Keratinocyte (primary cell): ENCODE results near the gene EPM2AIP1. TPM values are rescaled to one million over a fixed set of nuclear protein-coding genes. Genes with fewer than 3 reads are reported as not detected.

Experiments
- DNase-seq: peaks from one replicate; pipeline ENCODE4 v3.0.0-alpha.2; 2011; ENCODE audit warnings: low read depth, missing footprints, low spot score
- FAIRE-seq: peaks from 2 replicates; lab custom pipeline; 2011; peaks lifted over from hg19 to GRCh38; lab: Jason Lieb, UNC
- H2AFZ ChIP-seq: 2 replicates; pipeline ENCODE4 v1.6.0; 2012; ENCODE audit warnings: low read length, control low read depth, inconsistent platforms; ENCODE audit not compliant: control insufficient read depth
- H3K27ac ChIP-seq: 2 replicates; pipeline ENCODE4 v1.5.1; 2011; ENCODE audit warnings: low read length; ENCODE audit not compliant: control insufficient read depth, insufficient read depth
- H3K27me3 ChIP-seq: 3 replicates; pipeline ENCODE4 v1.6.0; 2011; ENCODE audit warnings: low read length; ENCODE audit not compliant: control insufficient read depth, insufficient read depth; ENCODE audit errors: extremely low read depth
- H3K36me3 ChIP-seq, 2 experiments: 2 replicates in 1 of 2; 3 replicates in 1 of 2; pipeline ENCODE4 v1.5.1; 2011; ENCODE audit warnings: low read length in 2 of 2, mild to moderate bottlenecking in 1 of 2; ENCODE audit not compliant: control insufficient read depth in 2 of 2, insufficient read depth in 2 of 2; ENCODE audit errors: extremely low read depth in 1 of 2
- H3K4me1 ChIP-seq: 3 replicates; pipeline ENCODE4 v1.5.1; 2011; ENCODE audit warnings: low read length; ENCODE audit not compliant: control insufficient read depth, insufficient read depth; ENCODE audit errors: extremely low read depth
- H3K4me2 ChIP-seq: 3 replicates; pipeline ENCODE4 v1.6.0; 2011; ENCODE audit warnings: low read depth, low read length; ENCODE audit not compliant: control insufficient read depth, insufficient read depth; ENCODE audit errors: extremely low read depth
- H3K4me3 ChIP-seq, 3 experiments: fragments of 200-600 bp in 1 of 3; sonication (generic) in 1 of 3; 2 replicates in 2 of 3; 3 replicates in 1 of 3; pipeline ENCODE4 v1.5.1; 2011 to 2016; ENCODE audit warnings: low read length in 3 of 3, mild to moderate bottlenecking in 3 of 3, control low read depth in 2 of 3, inconsistent platforms in 1 of 3, low read depth in 1 of 3, mixed read lengths in 1 of 3, mixed run types in 1 of 3, moderate library complexity in 1 of 3; ENCODE audit not compliant: control insufficient read depth in 2 of 3, insufficient read depth in 2 of 3; ENCODE audit errors: extremely low read depth in 1 of 3
- H3K79me2 ChIP-seq: 2 replicates; pipeline ENCODE4 v1.6.0; 2012; ENCODE audit warnings: low read length; ENCODE audit not compliant: control insufficient read depth, insufficient read depth
- H3K9ac ChIP-seq: 3 replicates; pipeline ENCODE4 v1.6.0; 2011; ENCODE audit warnings: low read length; ENCODE audit not compliant: control insufficient read depth, insufficient read depth; ENCODE audit errors: extremely low read depth
- H3K9me1 ChIP-seq: 3 replicates; pipeline ENCODE4 v1.6.0; 2011; ENCODE audit warnings: low read length; ENCODE audit not compliant: control insufficient read depth, insufficient read depth; ENCODE audit errors: extremely low read depth
- H3K9me3 ChIP-seq: 2 replicates; pipeline ENCODE4 v1.5.1; 2012; ENCODE audit warnings: low read depth, low read length; ENCODE audit not compliant: control insufficient read depth
- H4K20me1 ChIP-seq: 3 replicates; pipeline ENCODE4 v1.6.0; 2011; ENCODE audit warnings: low read length; ENCODE audit not compliant: control insufficient read depth, insufficient read depth; ENCODE audit errors: extremely low read depth
- CTCF ChIP-seq, 3 experiments: IDR thresholded peaks in 1 of 3; conservative IDR thresholded peaks in 1 of 3; optimal IDR thresholded peaks in 1 of 3; 2 replicates in 2 of 3; 3 replicates in 1 of 3; pipeline versions ENCODE3 to v1.5.1; 2011; ENCODE audit warnings: low read length in 3 of 3, mild to moderate bottlenecking in 3 of 3, moderate library complexity in 2 of 3, control low read depth in 1 of 3, inconsistent platforms in 1 of 3; ENCODE audit not compliant: insufficient read depth in 2 of 3; ENCODE audit errors: extremely low read depth in 1 of 3
- EZH2 ChIP-seq: IDR thresholded peaks from one replicate; pipeline ENCODE4 v1.6.1; 2012; ENCODE audit warnings: inconsistent platforms, mild to moderate bottlenecking, low read length, moderate library complexity
- dilution Hi-C: fragments of 300-500 bp; cut with MboI; formaldehyde crosslinking; loops from one replicate; pipeline ENCODE4 v1.7.0; 2020; ENCODE audit warnings: low sequenced_read_pairs; ENCODE audit not compliant: extremely low pct_ligation_motif_present
- polyA plus RNA-seq, 5 experiments: library from polyadenylated mRNA; depleted of rRNA in 3 of 5; stranded (reverse) in 3 of 5; stranded (forward) in 1 of 5; unstranded in 1 of 5; fragments of >200 nt; gene quantifications; 1 replicate in 1 of 5; 2 replicates in 3 of 5; 3 replicates in 1 of 5; pipeline versions ENCODE4 v1.2.1 to v1.2.3, GENCODE V29; 2011 to 2012; ENCODE audit warnings: missing spikeins in 2 of 5, low read depth in 1 of 5, low replicate concordance in 1 of 5

EPM2AIP1 gene
- polyA plus RNA-seq, 1 donor (not counting 4 experiments of a cell fraction or from before 2014, with no cell fraction given), result 5.5 TPM

- H2AFZ ChIP-seq, result peak overlapping the region; percentile 93
- no peaks in the 10 kb centered on the region for H3K79me2 ChIP-seq
- dilution Hi-C loops, result no loop called here
- H3K27me3 ChIP-seq, result peaks cover 7% of the 10 kb centered on the region
- H3K9me1 ChIP-seq, result no peaks in the 10 kb centered on the region
- no peak for FAIRE-seq
- H3K9ac ChIP-seq, result peak overlapping the region; percentile 67
- peak overlapping the region; percentile 82 for H3K4me2 ChIP-seq
- TF ChIP-seq EZH2 (peak; percentile 49), CTCF (optimal IDR thresholded peaks at IDR 0.05 in 1 of 3, IDR thresholded peaks at IDR 0.05 in 1 of 3, conservative IDR thresholded peaks at IDR 0.05 in 1 of 3; ENCODE audit: extremely low read depth in 1 of 3, insufficient read depth in 2 of 3, low read length in 3 of 3) (peak in 1 of 3 experiments; percentile 11)
- H3K36me3 ChIP-seq, result no peaks in the 10 kb centered on the region
- peaks cover 10% of the 10 kb centered on the region for H3K4me1 ChIP-seq
- peak overlapping the region; percentile 45 to 68 (median 66) for H3K4me3 ChIP-seq
- no peaks in the 10 kb centered on the region for H3K9me3 ChIP-seq
- H4K20me1 ChIP-seq, result no peaks in the 10 kb centered on the region
- H3K27ac ChIP-seq, result no peak overlapping the region
- DNase-seq, result no peak
These were observed 48.8 kb downstream of the EPM2AIP1 start for GRCh38 chr3:36944012-36944640.

- H3K9me3 ChIP-seq, result no peaks in the 10 kb centered on the region
- H3K27ac ChIP-seq, result no peak overlapping the region
- peak overlapping the region; percentile 82 for H3K4me2 ChIP-seq
- no peak overlapping the region for H2AFZ ChIP-seq
- H3K4me3 ChIP-seq, result peak overlapping the region; percentile 45 to 68 (median 66)
- dilution Hi-C loops, result no loop called here
- DNase-seq (no peak), FAIRE-seq (no peak)
- H3K9ac ChIP-seq, result peak overlapping the region; percentile 67
- H4K20me1 ChIP-seq, result no peaks in the 10 kb centered on the region
- no peaks in the 10 kb centered on the region for H3K79me2 ChIP-seq
- peaks cover 10% of the 10 kb centered on the region for H3K4me1 ChIP-seq
- no peaks in the 10 kb centered on the region for H3K36me3 ChIP-seq
- H3K9me1 ChIP-seq, result no peaks in the 10 kb centered on the region
- H3K27me3 ChIP-seq, result peaks cover 7% of the 10 kb centered on the region
- TF ChIP-seq EZH2 (no peak), CTCF (optimal IDR thresholded peaks at IDR 0.05 in 1 of 3, IDR thresholded peaks at IDR 0.05 in 1 of 3, conservative IDR thresholded peaks at IDR 0.05 in 1 of 3; ENCODE audit: extremely low read depth in 1 of 3, insufficient read depth in 2 of 3, low read length in 3 of 3) (no peak)
These were observed 49.3 kb downstream of the EPM2AIP1 start for GRCh38 chr3:36943601-36944000.
